Measurements from ENCODE around the gene YWHAH. TPM values are rescaled to one million over a fixed set of nuclear protein-coding genes. Genes with fewer than 3 reads are reported as not detected.

Gene YWHAH
- total RNA-seq, 1 donor from 2014 or later = 57.8 TPM

GRCh38 chr22:31944700-31945442 is 536 bp downstream of the YWHAH start:
- Mint-ChIP-seq H3K36me3 (peaks cover 4% of the 10 kb centered on the region), H3K27ac (no peak overlapping the region), H3K9me3 (no peaks in the 10 kb centered on the region), H3K27me3 (ENCODE audit: low read depth) (no peaks in the 10 kb centered on the region), H3K4me3 (peak overlapping the region; percentile 87), H3K4me1 (peaks cover 12% of the 10 kb centered on the region)
- peak; percentile 40 to 56 for DNase-seq (ENCODE audit: low spot score in 2 of 2, unreplicated experiment in 2 of 2)
- TF ChIP-seq, protein P1, sequence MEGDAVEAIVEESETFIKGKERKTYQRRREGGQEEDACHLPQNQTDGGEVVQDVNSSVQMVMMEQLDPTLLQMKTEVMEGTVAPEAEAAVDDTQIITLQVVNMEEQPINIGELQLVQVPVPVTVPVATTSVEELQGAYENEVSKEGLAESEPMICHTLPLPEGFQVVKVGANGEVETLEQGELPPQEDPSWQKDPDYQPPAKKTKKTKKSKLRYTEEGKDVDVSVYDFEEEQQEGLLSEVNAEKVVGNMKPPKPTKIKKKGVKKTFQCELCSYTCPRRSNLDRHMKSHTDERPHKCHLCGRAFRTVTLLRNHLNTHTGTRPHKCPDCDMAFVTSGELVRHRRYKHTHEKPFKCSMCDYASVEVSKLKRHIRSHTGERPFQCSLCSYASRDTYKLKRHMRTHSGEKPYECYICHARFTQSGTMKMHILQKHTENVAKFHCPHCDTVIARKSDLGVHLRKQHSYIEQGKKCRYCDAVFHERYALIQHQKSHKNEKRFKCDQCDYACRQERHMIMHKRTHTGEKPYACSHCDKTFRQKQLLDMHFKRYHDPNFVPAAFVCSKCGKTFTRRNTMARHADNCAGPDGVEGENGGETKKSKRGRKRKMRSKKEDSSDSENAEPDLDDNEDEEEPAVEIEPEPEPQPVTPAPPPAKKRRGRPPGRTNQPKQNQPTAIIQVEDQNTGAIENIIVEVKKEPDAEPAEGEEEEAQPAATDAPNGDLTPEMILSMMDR (IDR thresholded peaks at IDR 0.05; ENCODE audit: unreplicated experiment) = no peak

GRCh38 chr22:31945443-31945855 is 1.1 kb downstream of the YWHAH start:
- no peaks in the 10 kb centered on the region for H3K9me3 Mint-ChIP-seq
- DNase-seq (ENCODE audit: low spot score in 2 of 2, unreplicated experiment in 2 of 2) = no peak
- TF ChIP-seq, protein P1 (IDR thresholded peaks at IDR 0.05; ENCODE audit: unreplicated experiment) = no peak
- H3K4me3 Mint-ChIP-seq = no peak overlapping the region
- H3K27me3 Mint-ChIP-seq (ENCODE audit: low read depth) = no peaks in the 10 kb centered on the region
- H3K27ac Mint-ChIP-seq = no peak overlapping the region
- peaks cover 5% of the 10 kb centered on the region for H3K36me3 Mint-ChIP-seq
- peaks cover 12% of the 10 kb centered on the region for H3K4me1 Mint-ChIP-seq

GRCh38 chr22:31945971-31946680 is 1.8 kb downstream of the YWHAH start:
- H3K4me1 Mint-ChIP-seq = peaks cover 12% of the 10 kb centered on the region
- no peaks in the 10 kb centered on the region for H3K27me3 Mint-ChIP-seq (ENCODE audit: low read depth)
- no peak overlapping the region for H3K27ac Mint-ChIP-seq
- TF ChIP-seq, protein P1 (IDR thresholded peaks at IDR 0.05; ENCODE audit: unreplicated experiment) = no peak
- no peak for DNase-seq (ENCODE audit: low spot score in 2 of 2, unreplicated experiment in 2 of 2)
- H3K9me3 Mint-ChIP-seq = no peaks in the 10 kb centered on the region
- no peak overlapping the region for H3K4me3 Mint-ChIP-seq
- peaks cover 5% of the 10 kb centered on the region for H3K36me3 Mint-ChIP-seq

DNA sequence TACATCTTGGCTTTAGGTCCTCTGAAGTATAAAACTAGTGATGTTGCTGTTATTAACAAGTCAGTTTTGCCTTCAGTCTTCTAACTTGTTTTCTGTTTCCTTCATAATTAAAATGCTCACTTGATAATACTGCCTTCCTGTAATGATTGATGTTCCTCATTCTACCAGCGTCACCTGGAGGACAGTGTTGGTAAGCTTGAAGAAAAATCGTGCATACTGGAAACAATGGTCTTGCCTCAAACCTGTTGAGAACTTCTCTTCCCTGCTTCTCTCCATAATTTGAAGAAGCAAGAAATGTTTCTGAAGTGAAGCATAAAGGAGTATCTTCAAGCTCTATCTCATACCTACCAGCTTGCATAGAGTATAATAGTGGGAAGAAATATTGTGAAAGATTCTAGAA is 3.0 kb downstream of the YWHAH start:
- TF ChIP-seq, protein P1 (IDR thresholded peaks at IDR 0.05; ENCODE audit: unreplicated experiment) = no peak
- H3K9me3 Mint-ChIP-seq = no peaks in the 10 kb centered on the region
- peak overlapping the region; percentile 45 for H3K27ac Mint-ChIP-seq
- H3K27me3 Mint-ChIP-seq (ENCODE audit: low read depth) = no peaks in the 10 kb centered on the region
- no peak overlapping the region for H3K4me3 Mint-ChIP-seq
- no peak for DNase-seq (ENCODE audit: low spot score in 2 of 2, unreplicated experiment in 2 of 2)
- peaks cover 14% of the 10 kb centered on the region for H3K4me1 Mint-ChIP-seq
- H3K36me3 Mint-ChIP-seq = peaks cover 5% of the 10 kb centered on the region

GRCh38 chr22:31948002-31948401 is 3.7 kb downstream of the YWHAH start:
- H3K4me1 Mint-ChIP-seq = peaks cover 14% of the 10 kb centered on the region
- H3K27me3 Mint-ChIP-seq (ENCODE audit: low read depth) = no peaks in the 10 kb centered on the region
- no peak for DNase-seq (ENCODE audit: low spot score in 2 of 2, unreplicated experiment in 2 of 2)
- H3K27ac Mint-ChIP-seq = no peak overlapping the region
- H3K9me3 Mint-ChIP-seq = no peaks in the 10 kb centered on the region
- no peak overlapping the region for H3K4me3 Mint-ChIP-seq
- TF ChIP-seq, protein P1 (IDR thresholded peaks at IDR 0.05; ENCODE audit: unreplicated experiment) = no peak
- H3K36me3 Mint-ChIP-seq = peaks cover 5% of the 10 kb centered on the region

All from mesothelial cell of epicardium (in vitro differentiated cells).